Neuron (in vitro differentiated cells): Measurements from ENCODE around the gene RHOB.

Experiments used
- H2AFZ ChIP-seq: one replicate; pipeline ENCODE4 v1.6.1; 2013; ENCODE audit warnings: low read depth, mild to moderate bottlenecking, inconsistent platforms, low read length, moderate library complexity
- H3K27me3 ChIP-seq: one replicate; pipeline ENCODE4 v1.6.1; 2013; ENCODE audit warnings: low read length; ENCODE audit not compliant: insufficient read depth
- H3K36me3 ChIP-seq: one replicate; pipeline ENCODE4 v1.6.1; 2013; ENCODE audit warnings: low read length; ENCODE audit not compliant: insufficient read depth
- H3K4me1 ChIP-seq: one replicate; pipeline ENCODE4 v1.6.1; 2013; ENCODE audit warnings: low read length; ENCODE audit not compliant: insufficient read depth
- H3K4me3 ChIP-seq: 2 replicates; pipeline ENCODE4 v1.5.1; 2013; ENCODE audit warnings: mild to moderate bottlenecking, low read length, moderate library complexity
- H3K9me3 ChIP-seq: one replicate; pipeline ENCODE4 v1.6.1; 2013; ENCODE audit warnings: low read length

Gene RHOB

GRCh38 chr2:20496076-20496872 lies 49.4 kb downstream of the RHOB start:
- Histone ChIP-seq H3K27me3 (no peaks in the 10 kb centered on the region), H3K9me3 (no peaks in the 10 kb centered on the region), H3K4me1 (peaks cover 23% of the 10 kb centered on the region), H3K4me3 (no peak overlapping the region), H2AFZ (no peak overlapping the region), H3K36me3 (no peaks in the 10 kb centered on the region)

- no peaks in the 10 kb centered on the region for H3K27me3 ChIP-seq
- no peaks in the 10 kb centered on the region for H3K36me3 ChIP-seq
- peaks cover 23% of the 10 kb centered on the region for H3K4me1 ChIP-seq
- H3K9me3 ChIP-seq: no peaks in the 10 kb centered on the region
- H2AFZ ChIP-seq: no peak overlapping the region
- H3K4me3 ChIP-seq: no peak overlapping the region
Observed at GRCh38 chr2:20496942-20497341, 50.1 kb downstream of the RHOB start.
